ENCODE results near the gene CNOT2.

- TF ChIP-seq CTCF (IDR thresholded peaks at IDR 0.05) (no peak), POLR2A (IDR thresholded peaks at IDR 0.05) (no peak), POLR2AphosphoS5 (IDR thresholded peaks at IDR 0.05) (no peak)
These were observed 6.7 kb downstream of the CNOT2 start for GRCh38 chr12:70249903-70250302.
